ENCODE data around the gene NKAPD1.
"Not testable (repeated sequence)": the region's sequence is repeated elsewhere in the genome, so short reads cannot be mapped to it uniquely, and the experiment has no call there.

NKAPD1 gene

GRCh38 chr11:112087212-112087611 is 13.1 kb downstream of the NKAPD1 start:
- DNase-seq: no peak

- not testable (repeated sequence) for DNase-seq
Measured at GRCh38 chr11:112095302-112095701, 21.2 kb downstream of the NKAPD1 start.

- DNase-seq: no peak
Measured at GRCh38 chr11:112096194-112096593, 22.1 kb downstream of the NKAPD1 start.

- DNase-seq: no peak
Measured at GRCh38 chr11:112097734-112098528, 23.8 kb downstream of the NKAPD1 start.

- DNase-seq: no peak
Measured at GRCh38 chr11:112100462-112100861, 26.4 kb downstream of the NKAPD1 start.

GRCh38 chr11:112103446-112103845 is 29.3 kb downstream of the NKAPD1 start:
- DNase-seq: no peak

- no peak for DNase-seq
Measured at GRCh38 chr11:112106070-112106469, 32.0 kb downstream of the NKAPD1 start.

GRCh38 chr11:112113539-112114457 is 39.7 kb downstream of the NKAPD1 start:
- peak; percentile 77 for DNase-seq

GRCh38 chr11:112114460-112114859 is 40.4 kb downstream of the NKAPD1 start:
- DNase-seq: no peak

- no peak for DNase-seq
Measured at GRCh38 chr11:112115386-112115785, 41.3 kb downstream of the NKAPD1 start.

- DNase-seq: no peak
Measured at GRCh38 chr11:112118176-112118575, 44.1 kb downstream of the NKAPD1 start.

- no peak for DNase-seq
Measured at GRCh38 chr11:112121981-112122615, 48.0 kb downstream of the NKAPD1 start.

GRCh38 chr11:112123129-112123528 is 49.0 kb downstream of the NKAPD1 start:
- no peak for DNase-seq

GRCh38 chr11:112127056-112127455 is 53.0 kb downstream of the NKAPD1 start:
- DNase-seq: no peak

- DNase-seq: peak; percentile 80
Measured at GRCh38 chr11:112128483-112129121, 54.5 kb downstream of the NKAPD1 start.

- no peak for DNase-seq
Measured at GRCh38 chr11:112129656-112130055, 55.6 kb downstream of the NKAPD1 start.

GRCh38 chr11:112132737-112133136 is 58.6 kb downstream of the NKAPD1 start:
- DNase-seq: no peak

GRCh38 chr11:112134473-112134872 is 60.4 kb downstream of the NKAPD1 start:
- DNase-seq: no peak
